Kidney (tissue), 14 donors: Measurements from ENCODE around the gene NTSR1. TPM values are rescaled to one million over a fixed set of nuclear protein-coding genes. Genes with fewer than 3 reads are reported as not detected.

Experiments used
- DNase-seq, 5 donors: peaks; one replicate each; pipeline ENCODE4 v3.0.0-alpha.2; 2013 to 2020
- FAIRE-seq: peaks from 2 replicates; lab custom pipeline; 2012; peaks lifted over from hg19 to GRCh38; lab: Jason Lieb, UNC
- H3K27ac ChIP-seq, 2 donors: one replicate each; pipeline ENCODE4 v1.7.0; 2013; ENCODE audit warnings: low read depth in 2 of 2, low read length in 2 of 2, inconsistent platforms in 1 of 2
- H3K27me3 ChIP-seq: one replicate; pipeline ENCODE4 v1.7.1; 2013; ENCODE audit warnings: low read length, inconsistent platforms; ENCODE audit not compliant: control insufficient read depth, insufficient read depth
- H3K36me3 ChIP-seq, 3 donors: one replicate each; pipeline versions ENCODE4 v1.7.0 to v1.7.1; 2013; ENCODE audit warnings: low read length in 3 of 3, control low read depth in 1 of 3, inconsistent platforms in 1 of 3; ENCODE audit not compliant: insufficient read depth in 3 of 3, control insufficient read depth in 2 of 3
- H3K4me1 ChIP-seq, 3 donors: one replicate each; pipeline versions ENCODE4 v1.7.0 to v1.7.1; 2013; ENCODE audit warnings: low read length in 3 of 3, inconsistent platforms in 1 of 3, low read depth in 1 of 3; ENCODE audit not compliant: control insufficient read depth in 2 of 3, insufficient read depth in 2 of 3
- H3K4me3 ChIP-seq, 3 donors: one replicate each; pipeline versions ENCODE4 v1.7.0 to v1.8.1; 2013; ENCODE audit warnings: low read length in 3 of 3, control low read depth in 1 of 3, inconsistent platforms in 1 of 3
- H3K9ac ChIP-seq, 3 donors: one replicate each; pipeline versions ENCODE4 v1.7.0 to v1.7.1; 2013; ENCODE audit warnings: low read length in 3 of 3, control low read depth in 1 of 3, inconsistent platforms in 1 of 3
- H3K9me3 ChIP-seq, 3 donors: one replicate each; pipeline versions ENCODE4 v1.7.0 to v1.7.1; 2013; ENCODE audit warnings: low read length in 3 of 3, control low read depth in 1 of 3, inconsistent platforms in 1 of 3; ENCODE audit not compliant: control insufficient read depth in 2 of 3, insufficient read depth in 1 of 3
- CTCF ChIP-seq: IDR thresholded peaks from 3 replicates; pipeline ENCODE4 v1.5.1; 2012; ENCODE audit warnings: mild to moderate bottlenecking, moderate library complexity, borderline replicate concordance; ENCODE audit not compliant: insufficient read depth; ENCODE audit errors: extremely low read depth
- intact Hi-C: fragments of 100-400 bp; cut with DNase I; formaldehyde crosslinking; loops from one replicate; pipeline ENCODE4 v1.11.1; 2022
- polyA plus RNA-seq: library from polyadenylated mRNA; stranded (reverse); fragments of 350-450 nt; fragmentation: Illumina TruSeq; extraction: RNeasy Lipid Tissue Mini Kit (QIAGEN cat#74804); gene quantifications from one replicate; pipeline ENCODE4 v1.2.3, GENCODE V29; 2014; ENCODE audit warnings: low read depth, low replicate concordance; ENCODE audit not compliant: insufficient read depth
- total RNA-seq: library from RNA; stranded (reverse); fragmentation: NEBNext Ultra II Directional; extraction: Animal tissue kit (Norgen Biotek cat#: 25700); gene quantifications from one replicate; pipeline ENCODE4 v1.2.1, GENCODE V29; 2021
- donor health status: control.
- donor health status: control.
- donor health status: control.
- donor health status: control.
- donor health status: control.
- donor health status: DM: yes; HTN: yes; CAD: no.
- donor health status: Normal renal cell carcinoma (clear cell type).

Gene NTSR1
- total and polyA plus RNA-seq, 2 donors from 2014 or later, result 0.09 TPM; not detected in 1

GRCh38 chr20:62745952-62746288 lies 37.3 kb downstream of the NTSR1 start:
- Histone ChIP-seq H3K4me1 (no peaks in the 10 kb centered on the region), H3K9me3 (no peaks in the 10 kb centered on the region), H3K9ac (no peak overlapping the region), H3K36me3 (no peaks in the 10 kb centered on the region), H3K4me3 (no peak overlapping the region), H3K27me3 (no peaks in the 10 kb centered on the region), H3K27ac (no peak overlapping the region)
- FAIRE-seq, result no peak
- TF ChIP-seq CTCF, result no peak
- no peak for DNase-seq
- intact Hi-C loops, result no loop called here

- H3K27me3 ChIP-seq, result no peaks in the 10 kb centered on the region
- TF ChIP-seq CTCF, result no peak
These were observed 39.7 kb downstream of the NTSR1 start for GRCh38 chr20:62748311-62748710.

GRCh38 chr20:62749851-62750445 lies 41.3 kb downstream of the NTSR1 start:
- DNase-seq, result peak in 1 of 5 donors; percentile 27
- intact Hi-C loops, result no loop called here

More at GRCh38 chr20:62748311-62748710, 39.7 kb downstream of the NTSR1 start:
- intact Hi-C loops, result no loop called here
- Histone ChIP-seq H3K9ac (no peak overlapping the region), H3K27ac (no peak overlapping the region), H3K4me1 (no peaks in the 10 kb centered on the region), H3K4me3 (no peak overlapping the region), H3K9me3 (no peaks in the 10 kb centered on the region), H3K36me3 (no peaks in the 10 kb centered on the region)
- DNase-seq (no peak), FAIRE-seq (no peak)

More at GRCh38 chr20:62749851-62750445, 41.3 kb downstream of the NTSR1 start:
- no peak for TF ChIP-seq CTCF
- H3K4me3 ChIP-seq, result no peak overlapping the region
- no peaks in the 10 kb centered on the region for H3K36me3 ChIP-seq
- no peaks in the 10 kb centered on the region for H3K9me3 ChIP-seq
- no peaks in the 10 kb centered on the region for H3K27me3 ChIP-seq
- FAIRE-seq, result no peak
- no peaks in the 10 kb centered on the region for H3K4me1 ChIP-seq
- no peak overlapping the region for H3K27ac ChIP-seq
- H3K9ac ChIP-seq, result no peak overlapping the region
